NCI-H774 (cell line): ENCODE results near the gene IRF2.

ENCODE experiments used
- DNase-seq: peaks from one replicate; lab custom pipeline; 2025; lab: John Stamatoyannopoulos, UW

The IRF2 gene

GRCh38 chr4:184474263-184475095, at the start of gene IRF2:
IRF2 (minus strand) TSS chr4:184474550; CDS start chr4:184429064, 45,486 bp downstream.
- DNase-seq, result peak; percentile 80

- no peak for DNase-seq
Measured at GRCh38 chr4:184515606-184516005, 41.3 kb upstream of the IRF2 start.

GRCh38 chr4:184514121-184514988, 40.0 kb upstream of the IRF2 start:
- no peak for DNase-seq

GRCh38 chr4:184513802-184514120, 39.4 kb upstream of the IRF2 start:
- no peak for DNase-seq

GRCh38 chr4:184511156-184511555, 36.8 kb upstream of the IRF2 start:
- DNase-seq, result no peak

GRCh38 chr4:184510401-184510800, 36.1 kb upstream of the IRF2 start:
- no peak for DNase-seq

- DNase-seq, result no peak
Measured at GRCh38 chr4:184506527-184507121, 32.3 kb upstream of the IRF2 start.

- DNase-seq, result no peak
Measured at GRCh38 chr4:184504385-184504784, 30.0 kb upstream of the IRF2 start.

GRCh38 chr4:184503869-184504300, 29.5 kb upstream of the IRF2 start:
- no peak for DNase-seq

- no peak for DNase-seq
Measured at GRCh38 chr4:184500748-184501589, 26.6 kb upstream of the IRF2 start.

GRCh38 chr4:184499996-184500395, 25.6 kb upstream of the IRF2 start:
- no peak for DNase-seq

GRCh38 chr4:184498598-184498997, 24.2 kb upstream of the IRF2 start:
- no peak for DNase-seq

- no peak for DNase-seq
Measured at GRCh38 chr4:184489771-184490170, 15.4 kb upstream of the IRF2 start.

- DNase-seq, result no peak
Measured at GRCh38 chr4:184487503-184487902, 13.2 kb upstream of the IRF2 start.

- DNase-seq, result no peak
Measured at GRCh38 chr4:184485279-184485678, 10.9 kb upstream of the IRF2 start.

GRCh38 chr4:184481544-184481943, 7.2 kb upstream of the IRF2 start:
- no peak for DNase-seq

- DNase-seq, result no peak
Measured at GRCh38 chr4:184479516-184479950, 5.2 kb upstream of the IRF2 start.

GRCh38 chr4:184477201-184477999, 3.0 kb upstream of the IRF2 start:
- no peak for DNase-seq

- DNase-seq, result no peak
Measured at GRCh38 chr4:184476695-184477094, 2.3 kb upstream of the IRF2 start.

GRCh38 chr4:184475498-184475897, 1.1 kb upstream of the IRF2 start:
- DNase-seq, result no peak

- no peak for DNase-seq
Measured at GRCh38 chr4:184475096-184475461, 729 bp upstream of the IRF2 start.
